ENCODE results near the gene ITIH5.

GRCh38 chr10:7622969-7623368, 43.8 kb downstream of the ITIH5 start:
- TF ChIP-seq BHLHE40 (IDR thresholded peaks at IDR 0.05; ENCODE audit: borderline replicate concordance) (no peak), ZNF384 (IDR thresholded peaks at IDR 0.05) (no peak), SP1 (IDR thresholded peaks at IDR 0.05) (no peak), FOXK2 (IDR thresholded peaks at IDR 0.05) (no peak), ARNT (IDR thresholded peaks at IDR 0.05) (no peak), FOXM1 (IDR thresholded peaks at IDR 0.05; ENCODE audit: borderline replicate concordance) (no peak), HDGF (IDR thresholded peaks at IDR 0.05; ENCODE audit: borderline replicate concordance) (no peak)

Data from HEK293T (cell line).